NCI-H82 (cell line): Measurements from ENCODE around the gene PRF1.
A peak's percentile ranks its signal among the peaks of the same experiment; 100 is the strongest.

ENCODE experiments used
- DNase-seq: peaks from one replicate; lab custom pipeline; 2025; lab: John Stamatoyannopoulos, UW

Gene PRF1

DNA sequence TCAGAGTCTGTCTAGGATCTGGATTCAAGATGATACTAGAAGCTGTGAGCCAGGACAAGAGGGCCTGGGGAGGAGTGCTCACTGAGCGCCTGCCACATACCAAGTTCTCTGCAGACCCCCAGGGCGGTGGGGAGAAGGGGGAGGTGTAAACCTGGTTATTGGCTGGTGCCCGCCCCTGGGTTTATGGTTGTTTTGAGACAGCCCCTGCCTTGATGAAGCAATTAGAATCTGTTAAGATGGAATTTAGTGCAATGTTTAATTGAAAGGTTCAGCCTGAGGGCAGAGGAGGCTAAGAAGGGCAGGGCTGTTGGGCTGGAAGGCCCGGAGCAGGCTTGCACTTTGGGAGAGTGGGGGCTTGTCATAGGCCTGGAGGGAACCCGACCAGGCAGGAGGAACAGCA is 42.7 kb downstream of the PRF1 start:
- DNase-seq: no peak

DNA sequence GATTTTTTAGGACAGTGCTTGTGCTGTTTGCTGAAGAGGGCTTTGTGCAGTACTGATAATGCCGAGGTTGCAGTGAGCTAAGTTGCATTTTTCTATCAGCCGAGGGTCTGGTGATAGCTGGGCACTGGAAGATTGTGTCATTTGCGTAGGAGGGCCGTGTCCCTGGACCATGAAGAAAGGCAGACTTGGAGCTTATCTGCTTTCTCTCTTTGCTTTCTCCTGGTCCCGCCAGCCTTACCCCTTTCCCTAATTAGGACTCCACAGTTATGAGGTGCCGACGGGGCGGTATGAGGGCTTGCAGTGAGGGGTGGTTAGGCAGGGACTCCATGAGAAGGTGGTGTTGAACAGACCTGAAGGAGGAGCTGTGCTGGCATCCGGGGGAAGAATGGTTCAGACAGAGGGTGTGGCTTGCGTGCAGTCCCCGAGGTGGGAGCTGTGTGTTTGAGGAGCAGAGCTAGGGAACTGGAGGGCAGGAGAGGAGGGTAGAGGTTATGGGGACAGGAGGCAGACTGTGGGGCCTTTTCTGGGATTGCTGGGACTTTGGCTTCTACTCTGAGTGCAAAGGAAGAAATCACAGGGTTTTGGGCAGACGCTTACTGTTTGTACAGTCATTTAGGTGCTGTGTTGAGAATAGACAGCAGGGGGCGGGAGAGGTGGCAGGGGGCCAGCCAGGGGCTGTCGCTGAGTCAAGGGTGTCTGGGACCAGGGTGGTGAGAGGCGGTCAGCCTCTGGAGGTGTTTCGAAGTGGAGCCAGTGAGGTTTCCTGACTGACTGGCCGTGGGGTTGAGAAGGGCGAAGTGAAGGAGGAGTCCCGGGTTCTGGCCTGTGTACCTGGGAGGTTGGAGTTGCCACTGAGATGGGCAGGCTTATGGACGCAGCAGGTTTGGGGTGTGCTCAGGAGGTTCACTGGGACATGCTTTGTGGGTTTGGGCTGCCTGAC is 43.4 kb downstream of the PRF1 start:
- peak; percentile 60 for DNase-seq

DNA sequence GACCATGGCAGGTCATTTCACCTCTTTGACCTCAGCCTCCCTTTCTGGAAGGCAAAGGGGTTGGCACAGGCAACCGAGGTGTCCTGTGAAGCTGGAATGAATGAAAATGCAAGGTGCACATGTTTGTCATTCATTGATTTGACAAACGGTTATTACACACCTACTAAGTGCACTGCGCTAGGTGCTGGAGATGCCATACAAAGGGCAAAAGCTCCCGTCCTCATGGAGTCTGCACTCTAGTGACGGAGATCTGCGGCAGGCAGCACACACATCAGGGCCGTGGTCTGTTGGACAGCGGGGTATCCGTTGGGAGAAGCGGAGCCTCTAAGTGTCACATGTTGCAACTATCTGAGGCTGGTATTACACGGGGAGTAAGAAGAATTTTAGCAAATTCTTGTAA is 44.2 kb downstream of the PRF1 start:
- DNase-seq: no peak

DNA sequence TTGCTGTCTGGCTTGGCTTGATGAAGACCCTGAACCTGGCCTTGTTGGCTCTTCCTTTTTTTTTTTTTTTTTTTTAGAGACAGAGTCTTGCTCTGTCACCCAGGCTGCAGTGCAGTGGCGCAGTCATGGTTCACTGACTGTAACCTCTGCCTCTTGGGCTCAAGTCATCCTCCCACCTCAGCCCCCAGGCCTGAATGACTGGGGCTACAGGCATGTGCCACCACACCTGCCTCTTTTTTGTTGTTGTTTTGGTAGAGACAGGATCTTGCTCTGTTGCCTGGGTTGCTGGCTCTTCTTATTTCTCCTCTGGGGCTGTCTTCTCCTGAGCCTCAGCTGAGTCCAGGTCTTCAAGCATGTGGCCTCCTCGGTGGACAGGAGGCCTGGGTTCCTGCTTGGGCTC is 44.7 kb downstream of the PRF1 start:
- no peak for DNase-seq

DNA sequence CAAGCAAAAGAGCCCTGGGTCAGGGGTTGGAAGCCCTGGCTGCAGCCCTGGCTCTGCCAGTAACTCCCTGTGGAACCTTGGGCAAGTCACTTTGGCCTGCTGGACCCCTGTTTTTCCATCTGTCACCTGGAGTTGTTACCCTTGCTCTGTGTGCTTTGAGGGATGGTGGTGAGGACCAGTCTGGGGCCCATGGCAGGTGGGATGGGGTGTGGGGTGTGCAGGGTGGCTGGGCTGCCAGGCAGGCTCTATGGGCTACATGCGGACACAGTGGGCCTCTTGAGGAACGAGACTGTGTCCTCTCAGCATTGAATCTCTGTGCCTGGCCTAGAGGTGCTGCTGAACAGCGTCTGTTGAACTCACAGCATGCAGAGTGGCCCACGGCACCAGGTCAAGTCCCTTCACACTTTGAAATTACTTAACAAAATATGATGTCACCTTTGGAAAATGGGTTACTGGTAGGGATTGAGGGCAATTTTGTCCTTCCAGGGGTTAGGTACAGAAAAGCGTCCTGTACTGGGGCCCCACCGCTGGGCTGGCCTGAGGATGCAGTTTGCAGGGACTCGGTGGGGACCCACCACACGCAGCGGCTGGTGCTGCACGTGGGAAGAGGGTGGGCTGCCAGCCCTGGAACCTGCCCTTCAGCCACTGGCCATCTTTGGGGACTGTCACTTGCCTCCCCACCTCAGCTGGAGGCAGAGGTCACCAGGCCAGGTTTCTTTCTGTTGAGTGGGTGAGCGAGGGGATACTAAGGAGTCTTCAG is 45.3 kb downstream of the PRF1 start:
- no peak for DNase-seq

DNA sequence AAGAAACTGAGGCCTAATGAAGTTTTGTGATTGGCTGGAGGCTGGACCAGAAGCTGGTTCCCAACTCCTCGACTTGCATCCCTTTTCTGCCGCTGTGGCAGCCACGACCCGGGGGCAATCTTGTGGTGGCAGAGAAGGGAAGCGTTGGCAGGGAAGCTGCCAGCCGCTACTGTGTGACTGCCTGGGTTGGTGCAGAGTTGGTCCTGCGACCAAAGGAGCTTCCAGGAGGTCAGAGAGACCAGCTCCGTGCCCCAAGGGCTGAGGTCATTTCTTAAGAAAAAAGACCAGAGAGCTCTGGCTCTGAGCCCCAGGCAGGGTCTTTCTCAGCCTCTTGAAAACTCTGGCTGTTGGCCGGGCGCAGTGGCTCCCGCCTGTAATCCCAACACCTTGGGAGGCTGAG is 47.2 kb downstream of the PRF1 start:
- no peak for DNase-seq

DNA sequence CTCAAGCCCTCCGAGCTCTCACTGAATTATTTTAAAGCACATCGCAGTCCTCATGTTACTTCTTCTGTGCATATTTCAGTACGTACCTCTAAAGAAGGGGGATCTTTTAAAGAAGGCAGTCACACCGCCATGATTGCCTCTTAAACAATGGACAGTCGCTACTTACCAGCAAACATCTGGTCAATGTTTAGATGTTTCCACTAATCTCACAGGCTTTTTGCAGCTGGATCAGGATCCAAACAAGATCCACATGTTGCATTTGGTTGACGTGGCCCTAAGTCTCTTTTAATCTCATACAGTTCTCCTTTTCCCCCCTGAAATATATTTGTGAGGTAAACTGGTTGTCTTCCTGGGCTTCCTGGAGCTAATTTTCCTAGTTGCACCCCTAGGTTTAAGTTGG is 50.0 kb downstream of the PRF1 start:
- no peak for DNase-seq

DNA sequence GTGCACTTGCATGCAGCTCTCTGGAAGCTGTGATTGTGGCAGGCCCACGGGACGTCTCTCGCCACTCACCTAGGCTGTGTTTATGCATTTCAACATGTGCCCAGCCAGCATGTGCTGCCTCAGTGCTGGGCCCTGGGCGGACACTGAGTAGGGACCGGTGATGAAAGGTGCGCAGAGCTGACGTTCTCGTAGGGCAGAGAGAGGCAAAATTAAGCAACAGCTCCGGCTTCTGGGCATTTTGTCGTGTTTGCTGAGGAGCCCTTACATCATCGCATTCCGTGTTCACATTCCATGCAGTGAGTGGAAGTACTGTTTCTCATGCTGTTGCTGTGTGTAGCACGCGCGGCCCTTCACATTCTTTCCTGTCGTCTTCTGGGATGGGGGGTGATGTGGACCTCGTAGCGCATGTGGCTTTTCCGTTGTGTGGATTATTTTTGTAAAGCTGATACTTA is 50.5 kb downstream of the PRF1 start:
- DNase-seq: no peak

DNA sequence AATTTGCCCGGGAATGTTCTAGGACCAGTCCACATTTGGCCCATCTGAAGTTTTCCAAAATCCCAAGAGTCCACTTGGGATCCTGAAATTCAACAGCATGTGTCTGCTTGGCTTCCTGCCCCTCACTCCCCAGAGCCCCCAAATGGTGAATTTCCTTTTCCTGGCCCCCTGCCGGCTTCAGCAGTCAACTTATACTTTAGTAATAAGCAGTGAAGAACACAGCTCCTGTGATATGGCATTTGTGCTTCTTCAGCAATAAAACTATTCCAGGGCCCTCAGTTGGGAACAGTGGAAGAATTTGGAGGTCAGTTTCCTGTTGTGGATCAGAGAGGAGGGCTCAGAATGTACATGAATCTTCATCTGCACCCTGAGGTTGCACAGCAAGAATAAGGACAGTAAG is 51.1 kb downstream of the PRF1 start:
- DNase-seq: no peak

DNA sequence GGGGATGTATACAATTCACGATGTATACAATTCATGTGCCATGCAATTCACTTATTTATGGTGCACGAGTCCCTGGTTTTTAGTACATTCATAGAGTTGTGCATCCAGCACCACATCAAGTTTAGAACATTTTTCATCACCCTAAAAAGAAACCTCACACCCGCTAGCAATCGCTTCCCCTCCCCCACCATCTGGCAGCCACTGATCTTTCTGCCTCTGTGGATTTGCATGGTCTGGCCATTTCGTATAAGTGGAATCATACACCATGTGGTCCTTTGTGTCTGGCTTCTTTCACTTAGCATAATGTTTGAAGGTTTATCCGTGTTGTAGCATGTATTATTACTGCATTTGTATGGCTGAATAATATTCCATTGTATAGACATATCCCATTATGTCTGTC is 52.1 kb downstream of the PRF1 start:
- no peak for DNase-seq

DNA sequence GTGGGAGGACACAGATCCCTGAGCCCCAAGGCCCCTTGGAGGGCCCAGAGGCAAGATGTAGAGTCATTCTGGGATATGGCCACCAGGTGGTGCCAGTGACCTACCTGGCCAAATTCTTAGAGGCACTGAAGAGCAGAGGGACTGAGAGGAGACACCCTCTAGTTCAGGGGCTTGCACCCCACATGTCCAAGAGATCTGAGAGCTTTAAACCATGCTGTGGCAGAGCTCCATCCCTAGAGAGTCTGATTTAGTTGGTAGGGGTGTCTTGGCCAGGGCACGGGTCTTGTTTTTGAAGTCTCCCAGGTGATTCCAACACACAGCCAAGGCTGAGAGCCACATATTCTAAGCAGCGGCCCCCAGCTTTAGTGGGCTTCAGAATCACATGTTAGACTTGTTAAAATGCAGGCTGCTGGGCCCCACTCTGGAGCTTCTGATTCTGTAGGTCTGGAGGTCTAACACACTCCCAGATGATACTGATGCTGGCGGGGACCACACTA is 52.5 kb downstream of the PRF1 start:
- peak; percentile 78 for DNase-seq

DNA sequence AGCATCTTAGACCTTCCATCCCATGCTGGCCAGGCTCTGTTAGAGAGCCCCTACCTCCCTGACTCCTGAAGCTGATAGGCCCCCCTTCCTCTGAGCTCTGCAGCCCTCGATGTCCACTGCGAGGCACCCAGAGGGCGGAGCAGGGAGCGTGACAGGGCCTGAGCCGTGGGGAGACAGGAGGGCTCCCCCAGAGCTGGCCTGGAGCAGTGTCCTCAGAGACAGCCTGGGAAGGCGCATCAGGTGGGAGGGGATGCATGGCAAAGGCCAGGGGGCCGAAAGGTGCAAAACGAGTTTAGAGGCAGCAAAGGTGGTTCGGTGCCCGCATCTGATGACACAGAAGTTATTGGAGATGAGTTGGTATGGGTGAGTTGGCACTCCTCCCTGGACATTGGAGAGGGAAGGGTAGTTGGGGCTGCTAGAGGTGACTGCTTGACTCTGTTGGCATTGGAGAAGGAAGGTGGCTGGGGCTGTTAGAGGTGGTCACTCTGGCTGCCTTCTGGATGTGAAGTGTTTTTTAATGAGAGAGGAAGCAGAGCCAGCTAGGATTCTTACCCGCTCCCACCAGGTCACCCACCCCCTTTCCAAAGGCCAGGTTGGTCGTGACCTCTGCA is 53.1 kb downstream of the PRF1 start:
- DNase-seq: no peak
